Mucosa of descending colon (tissue), 3 donors: ENCODE results near the gene NUDT2. TPM values are rescaled to one million over a fixed set of nuclear protein-coding genes. Genes with fewer than 3 reads are reported as not detected.

Experiments used
- ATAC-seq: fragments of 200-7000 bp; cut with Tn5 transposase; one replicate; pipeline ENCODE4 v1.9.1; 2020; ENCODE audit warnings: mild to moderate bottlenecking, moderate library complexity
- DNase-seq, 3 donors: peaks; one replicate each; pipeline ENCODE4 v3.0.0-alpha.2; 2020
- H3K36me3 ChIP-seq: fragments of 200-600 bp; one replicate; pipeline ENCODE4 v1.8.0; 2021; ENCODE audit warnings: low read depth, mild to moderate bottlenecking
- H3K4me1 ChIP-seq: fragments of 200-600 bp; one replicate; pipeline ENCODE4 v1.8.0; 2021; ENCODE audit warnings: low read depth, mild to moderate bottlenecking
- H3K4me3 ChIP-seq: fragments of 200-600 bp; one replicate; pipeline ENCODE4 v1.8.0; 2021; ENCODE audit warnings: mild to moderate bottlenecking
- H3K9me3 ChIP-seq: fragments of 200-600 bp; one replicate; pipeline ENCODE4 v1.8.0; 2021; ENCODE audit warnings: mild to moderate bottlenecking
- CTCF ChIP-seq: fragments of 200-600 bp; IDR thresholded peaks from one replicate; pipeline ENCODE4 v1.8.0; 2022; ENCODE audit warnings: antibody characterized with exemption, mild to moderate bottlenecking
- intact Hi-C, 2 donors: fragments of 100-400 bp; cut with DNase I in 1 of 2; cut with micrococcal nuclease in 1 of 2; formaldehyde crosslinking; loops; one replicate each; pipeline versions ENCODE4 v1.11.0 to v1.11.1; 2022; cut with DNase I, micrococcal nuclease
- total RNA-seq, 3 donors: library from RNA; stranded (reverse); fragmentation: NEBNext Ultra II Directional in 2 of 3; extraction: Animal tissue kit (Norgen Biotek cat#: 25700) in 2 of 3; gene quantifications; one replicate each; pipeline versions ENCODE4 v1.2.1 to v1.2.4, GENCODE V29; 2021 to 2023
- donor health status: DM: no; HTN: no; CAD: no; lungs with moderate emphysema.
- donor health status: DM: no; HTN: no; CAD: no.
- donor health status: DM: no; HTN: yes; CAD: no.

NUDT2 gene
- total RNA-seq, 3 donors from 2014 or later: 14.9 to 19.9 (median 17.2) TPM

- no peak for TF ChIP-seq CTCF
- intact Hi-C loops: no loop called here
- Histone ChIP-seq H3K4me1 (peaks cover 27% of the 10 kb centered on the region), H3K4me3 (no peak overlapping the region), H3K36me3 (no peaks in the 10 kb centered on the region), H3K9me3 (no peaks in the 10 kb centered on the region)
- peak; percentile 20 for ATAC-seq
- peak; percentile 50 to 75 (median 64) for DNase-seq
Measured at GRCh38 chr9:34381323-34381722, 52.0 kb downstream of the NUDT2 start.

- no peak for ATAC-seq
- Histone ChIP-seq H3K4me3 (no peak overlapping the region), H3K36me3 (no peaks in the 10 kb centered on the region), H3K9me3 (no peaks in the 10 kb centered on the region), H3K4me1 (peaks cover 27% of the 10 kb centered on the region)
- no peak for DNase-seq
- TF ChIP-seq CTCF: no peak
- intact Hi-C loops: no loop called here
Measured at GRCh38 chr9:34382054-34382453, 52.7 kb downstream of the NUDT2 start.

GRCh38 chr9:34382879-34383278, 53.5 kb downstream of the NUDT2 start:
- no peak for TF ChIP-seq CTCF
- H3K9me3 ChIP-seq: no peaks in the 10 kb centered on the region
- intact Hi-C loops: no loop called here
- no peaks in the 10 kb centered on the region for H3K36me3 ChIP-seq
- ATAC-seq (no peak), DNase-seq (no peak)
- no peak overlapping the region for H3K4me3 ChIP-seq
- H3K4me1 ChIP-seq: peaks cover 22% of the 10 kb centered on the region

GRCh38 chr9:34383904-34384303, 54.5 kb downstream of the NUDT2 start:
- H3K9me3 ChIP-seq: no peaks in the 10 kb centered on the region
- no peaks in the 10 kb centered on the region for H3K36me3 ChIP-seq
- no peak overlapping the region for H3K4me3 ChIP-seq
- no peak for TF ChIP-seq CTCF
- H3K4me1 ChIP-seq: peaks cover 21% of the 10 kb centered on the region
- no peak for DNase-seq
- intact Hi-C loops: no loop called here
- ATAC-seq: no peak

- Histone ChIP-seq H3K9me3 (no peaks in the 10 kb centered on the region), H3K36me3 (no peaks in the 10 kb centered on the region), H3K4me3 (no peak overlapping the region), H3K4me1 (peaks cover 17% of the 10 kb centered on the region)
- ATAC-seq: no peak
- intact Hi-C loops: no loop called here
- DNase-seq: no peak
- no peak for TF ChIP-seq CTCF
Measured at GRCh38 chr9:34384368-34385165, 55.2 kb downstream of the NUDT2 start.
